Measurements from ENCODE around the gene GSTT2B. TPM values are rescaled to one million over a fixed set of nuclear protein-coding genes. Genes with fewer than 3 reads are reported as not detected.
"Not testable (repeated sequence)": the region's sequence is repeated elsewhere in the genome, so short reads cannot be mapped to it uniquely, and the experiment has no call there.

GSTT2B gene
- total RNA-seq, 1 donor from 2014 or later = not detected

- H3K9me3 Mint-ChIP-seq = no peaks in the 10 kb centered on the region
- H3K27me3 Mint-ChIP-seq = peaks cover 4% of the 10 kb centered on the region
- no peak for DNase-seq
- no peaks in the 10 kb centered on the region for H3K36me3 Mint-ChIP-seq (ENCODE audit: low read depth)
- no peak overlapping the region for H3K4me3 Mint-ChIP-seq
- intact Hi-C loops (cut with micrococcal nuclease) = loop anchor here (5.0 kb wide), 1 partner anchor 646 kb away; the partner anchor contains the start of genes GUCD1 and SNRPD3
- H3K4me1 Mint-ChIP-seq = peaks cover 26% of the 10 kb centered on the region
- no peak overlapping the region for H3K27ac Mint-ChIP-seq
Observed at GRCh38 chr22:23911318-23911980, 49.5 kb downstream of the GSTT2B start.

- intact Hi-C loops (cut with micrococcal nuclease) = loop anchor here (5.0 kb wide), 1 partner anchor 647 kb away; the partner anchor contains the start of genes GUCD1 and SNRPD3
- Mint-ChIP-seq H3K27me3 (peaks cover 7% of the 10 kb centered on the region), H3K4me1 (peaks cover 26% of the 10 kb centered on the region), H3K9me3 (no peaks in the 10 kb centered on the region), H3K4me3 (no peak overlapping the region), H3K27ac (peak overlapping the region; percentile 13), H3K36me3 (ENCODE audit: low read depth) (no peaks in the 10 kb centered on the region)
- DNase-seq = no peak
Observed at GRCh38 chr22:23910496-23911190, 50.4 kb downstream of the GSTT2B start.

DNA sequence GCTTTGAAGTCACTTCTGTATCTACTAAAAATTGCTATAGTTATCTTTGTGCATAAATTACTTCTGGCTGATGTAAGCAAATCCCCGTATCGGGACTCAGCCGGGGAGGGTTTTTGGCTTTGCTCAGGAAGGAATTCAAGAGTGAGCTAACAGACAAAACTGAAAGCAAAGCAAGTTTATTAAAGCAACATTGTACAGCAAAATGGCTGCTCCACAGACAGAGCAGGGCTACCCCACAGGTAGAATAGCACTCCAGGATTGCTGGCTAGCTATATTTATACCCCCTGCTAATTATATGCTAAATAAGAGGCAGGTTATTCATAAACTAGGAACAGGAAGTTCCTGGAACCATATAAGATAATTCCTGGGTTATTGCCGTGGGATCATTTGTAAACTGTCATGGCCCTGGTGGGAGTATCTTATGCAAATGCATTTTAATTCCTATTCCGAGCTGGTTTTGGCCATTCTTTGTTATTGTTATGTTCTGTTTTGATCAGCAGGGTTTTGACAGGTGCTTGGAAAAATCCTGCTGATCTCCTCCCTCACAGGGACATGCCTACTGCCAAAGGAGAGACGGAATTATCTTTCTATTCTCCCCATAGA lies 51.6 kb downstream of the GSTT2B start:
- Mint-ChIP-seq H3K36me3 (ENCODE audit: low read depth) (no peaks in the 10 kb centered on the region), H3K4me3 (no peak overlapping the region), H3K9me3 (no peaks in the 10 kb centered on the region), H3K4me1 (peaks cover 22% of the 10 kb centered on the region), H3K27ac (no peak overlapping the region), H3K27me3 (peaks cover 15% of the 10 kb centered on the region)
- DNase-seq = no peak
- intact Hi-C loops (cut with micrococcal nuclease) = no loop called here

- Mint-ChIP-seq H3K9me3 (no peaks in the 10 kb centered on the region), H3K27me3 (peaks cover 19% of the 10 kb centered on the region), H3K36me3 (ENCODE audit: low read depth) (no peaks in the 10 kb centered on the region), H3K27ac (no peak overlapping the region), H3K4me3 (no peak overlapping the region), H3K4me1 (peaks cover 21% of the 10 kb centered on the region)
- no peak for DNase-seq
- intact Hi-C loops (cut with micrococcal nuclease) = no loop called here
Observed at GRCh38 chr22:23908587-23909205, 52.3 kb downstream of the GSTT2B start.

DNA sequence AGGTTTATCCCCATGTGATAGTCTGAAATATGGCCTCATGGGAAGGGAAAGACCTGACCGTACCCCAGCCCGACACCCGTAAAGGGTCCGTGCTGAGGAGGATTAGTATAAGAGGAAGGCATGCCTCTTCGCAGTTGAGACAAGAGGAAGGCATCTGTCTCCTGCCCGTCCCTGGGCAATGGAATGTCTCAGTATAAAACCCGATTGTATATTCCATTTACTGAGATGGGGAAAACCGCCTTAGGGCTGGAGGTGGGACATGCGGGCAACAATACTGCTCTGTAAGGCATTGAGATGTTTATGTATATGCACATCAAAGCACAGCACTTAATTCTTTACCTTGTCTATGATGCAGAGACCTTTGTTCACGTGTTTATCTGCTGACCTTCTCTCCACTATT lies 53.6 kb downstream of the GSTT2B start:
- peaks cover 13% of the 10 kb centered on the region for H3K4me1 Mint-ChIP-seq
- peaks cover 19% of the 10 kb centered on the region for H3K27me3 Mint-ChIP-seq
- DNase-seq; H3K36me3 Mint-ChIP-seq (ENCODE audit: low read depth); H3K9me3 Mint-ChIP-seq; intact Hi-C loops (cut with micrococcal nuclease); H3K4me3 Mint-ChIP-seq; H3K27ac Mint-ChIP-seq: not testable (repeated sequence)

Other genes with a start within 250 kb of the GSTT2B start
- gene ZNF70, start 210.1 kb downstream of the GSTT2B start, total RNA-seq = 2.5 and 2.6 TPM in 2 replicates
- not detected in 2 replicates for gene VPREB3, start 206.8 kb downstream of the GSTT2B start, total RNA-seq
- gene C22orf15, start 198.2 kb downstream of the GSTT2B start, total RNA-seq = 0.16 and 0.19 TPM in 2 replicates
- gene CHCHD10, start 193.2 kb downstream of the GSTT2B start, total RNA-seq = 122 and 126 TPM in 2 replicates
- gene MMP11, start 188.3 kb downstream of the GSTT2B start, total RNA-seq = 0.50 and 0.70 TPM in 2 replicates
- 89.9 and 92.2 TPM in 2 replicates for gene SMARCB1, start 174.2 kb downstream of the GSTT2B start, total RNA-seq
- 13.4 and 14.8 TPM in 2 replicates for gene DERL3, start 122.2 kb downstream of the GSTT2B start, total RNA-seq
- 8.0 and 9.3 TPM in 2 replicates for gene SLC2A11, start 103.3 kb downstream of the GSTT2B start, total RNA-seq
- gene MIF, start 66.8 kb downstream of the GSTT2B start, total RNA-seq = 1,352 and 1,382 TPM in 2 replicates
- gene DDTL, start 5.7 kb upstream of the GSTT2B start, total RNA-seq = 5.0 TPM in 2 replicates
- gene DDT, start 13.2 kb upstream of the GSTT2B start, total RNA-seq = 106 and 108 TPM in 2 replicates
- gene GSTT2, start 18.9 kb upstream of the GSTT2B start, total RNA-seq = 0.42 TPM in 1 of 2 replicates, not detected in the other
- not detected in 2 replicates for gene GSTT4, start 44.3 kb upstream of the GSTT2B start, total RNA-seq
- gene CABIN1, start 50.1 kb upstream of the GSTT2B start, total RNA-seq = 100 and 103 TPM in 2 replicates
- gene SUSD2, start 220.3 kb upstream of the GSTT2B start, total RNA-seq = 0.75 and 0.78 TPM in 2 replicates

Measured in activated CD4-positive, alpha-beta T cell treated with anti-CD3 and anti-CD28 coated beads, Interleukin-2, amount 10 ng/mL, durations not matched to agents 24 days and 14 days (primary cell).